Neural cell (in vitro differentiated cells): ENCODE data around the gene EXOC6B. TPM values are rescaled to one million over a fixed set of nuclear protein-coding genes. Genes with fewer than 3 reads are reported as not detected.

Experiments
- H2AFZ ChIP-seq: fragments of 200-600, 300-800 bp; sonication (generic), shearing (Covaris generic); 2 replicates; pipeline ENCODE4 v1.6.0; 2014; ENCODE audit warnings: low read depth, mild to moderate bottlenecking, antibody characterized with exemption, low read length, moderate library complexity
- H3F3A ChIP-seq: fragments of 200-600 bp; shearing (Covaris generic); 2 replicates; pipeline ENCODE4 v1.6.1; 2016; ENCODE audit warnings: mild to moderate bottlenecking, moderate library complexity, mixed read lengths, antibody characterized with exemption, low read length; ENCODE audit not compliant: insufficient read depth, poor library complexity, severe bottlenecking
- H3K27ac ChIP-seq: fragments of 200-600, 300-800 bp; sonication (generic), shearing (Covaris generic); 2 replicates; pipeline ENCODE4 v1.5.1; 2014; ENCODE audit warnings: mild to moderate bottlenecking, low read length, moderate library complexity
- H3K27me3 ChIP-seq: fragments of 300-800, 200-600 bp; sonication (generic), shearing (Covaris generic); 2 replicates; pipeline ENCODE4 v1.6.0; 2014; ENCODE audit warnings: mild to moderate bottlenecking, low read depth, low read length, moderate library complexity; ENCODE audit not compliant: insufficient read depth
- H3K36me3 ChIP-seq: fragments of 300-800, 200-600 bp; sonication (generic), shearing (Covaris generic); 2 replicates; pipeline ENCODE4 v1.5.1; 2014; ENCODE audit warnings: mild to moderate bottlenecking, antibody characterized with exemption, low read length, moderate library complexity; ENCODE audit not compliant: insufficient read depth
- H3K4me2 ChIP-seq: fragments of 300-800, 200-600 bp; sonication (generic), shearing (Covaris generic); 2 replicates; pipeline ENCODE4 v1.6.0; 2014; ENCODE audit warnings: mild to moderate bottlenecking, low read length
- H3K4me3 ChIP-seq: fragments of 300-800, 200-600 bp; sonication (generic), shearing (Covaris generic); 2 replicates; pipeline ENCODE4 v1.5.1; 2014; ENCODE audit warnings: mild to moderate bottlenecking, low read length, moderate library complexity
- H3K79me2 ChIP-seq: fragments of 200-600 bp; shearing (Covaris generic); replicated peaks from 2 replicates; pipeline ENCODE4 v1.6.0; 2014; ENCODE audit warnings: mild to moderate bottlenecking, low read length, moderate library complexity; ENCODE audit not compliant: insufficient read depth
- H3K9ac ChIP-seq: fragments of 300-800, 200-600 bp; sonication (generic), shearing (Covaris generic); 2 replicates; pipeline ENCODE4 v1.6.1; 2016; ENCODE audit warnings: mild to moderate bottlenecking, low read length, mixed read lengths
- H3K9me2 ChIP-seq: fragments of 200-600 bp; shearing (Covaris generic); 2 replicates; pipeline ENCODE4 v1.6.1; 2016; ENCODE audit warnings: mild to moderate bottlenecking, low read length, mixed read lengths; ENCODE audit not compliant: insufficient read depth
- H3K9me3 ChIP-seq: fragments of 200-600, 300-800 bp; sonication (generic), shearing (Covaris generic); 2 replicates; pipeline ENCODE4 v1.6.1; 2016; ENCODE audit warnings: mild to moderate bottlenecking, mixed run types, low read length, moderate library complexity, mixed read lengths
- H4K20me1 ChIP-seq: fragments of 200-600 bp; shearing (Covaris generic); 2 replicates; pipeline ENCODE4 v1.6.1; 2016; ENCODE audit warnings: mild to moderate bottlenecking, mixed run types; ENCODE audit not compliant: insufficient read depth
- EP300 ChIP-seq: fragments of 450-650 bp; conservative IDR thresholded peaks from 2 replicates; pipeline ENCODE4 v1.6.1; 2014; ENCODE audit warnings: antibody characterized with exemption, mild to moderate bottlenecking, moderate library complexity; ENCODE audit not compliant: poor library complexity, severe bottlenecking
- EZH2 ChIP-seq: fragments of 200-600, 300-800 bp; shearing (Covaris generic), sonication (generic); IDR thresholded peaks from 2 replicates; pipeline ENCODE4 v1.6.1; 2014; ENCODE audit warnings: antibody characterized with exemption, low read length, borderline replicate concordance, mild to moderate bottlenecking; ENCODE audit not compliant: insufficient read depth, poor library complexity, severe bottlenecking
- MXI1 ChIP-seq: fragments of 450-650 bp; conservative IDR thresholded peaks from 2 replicates; pipeline ENCODE4 v1.6.1; 2014; ENCODE audit warnings: antibody characterized with exemption, mild to moderate bottlenecking; ENCODE audit not compliant: poor library complexity, severe bottlenecking
- POLR2AphosphoS5 ChIP-seq: IDR thresholded peaks from 2 replicates; pipeline ENCODE4 v1.6.1; 2012
- RAD21 ChIP-seq: fragments of 450-650 bp; conservative IDR thresholded peaks from 2 replicates; pipeline ENCODE4 v1.6.1; 2014; ENCODE audit warnings: antibody characterized with exemption, mild to moderate bottlenecking, moderate library complexity
- SMC3 ChIP-seq: fragments of 450-650 bp; conservative IDR thresholded peaks from 2 replicates; pipeline ENCODE4 v1.6.1; 2014; ENCODE audit warnings: antibody characterized with exemption, mild to moderate bottlenecking, moderate library complexity; ENCODE audit not compliant: poor library complexity
- TAF1 ChIP-seq: IDR thresholded peaks from 2 replicates; pipeline ENCODE4 v1.6.1; 2012; ENCODE audit warnings: low read depth
- polyA plus RNA-seq: library from polyadenylated mRNA; depleted of rRNA; stranded (reverse); fragments of >200 nt; gene quantifications from 2 replicates; pipeline ENCODE4 v1.2.3, GENCODE V29; 2014
- TF ChIP-seq, protein P1 (sequence below): IDR thresholded peaks from 2 replicates; pipeline ENCODE4 v1.6.1; 2012; ENCODE audit warnings: borderline replicate concordance
- TF ChIP-seq, protein P2 (sequence below): fragments of 450-650 bp; IDR thresholded peaks from 2 replicates; pipeline ENCODE4 v1.5.1; 2014; ENCODE audit warnings: antibody characterized with exemption, mild to moderate bottlenecking, moderate library complexity; ENCODE audit not compliant: poor library complexity, severe bottlenecking

EXOC6B gene
- polyA plus RNA-seq, 1 donor from 2014 or later: 23.4 TPM

DNA sequence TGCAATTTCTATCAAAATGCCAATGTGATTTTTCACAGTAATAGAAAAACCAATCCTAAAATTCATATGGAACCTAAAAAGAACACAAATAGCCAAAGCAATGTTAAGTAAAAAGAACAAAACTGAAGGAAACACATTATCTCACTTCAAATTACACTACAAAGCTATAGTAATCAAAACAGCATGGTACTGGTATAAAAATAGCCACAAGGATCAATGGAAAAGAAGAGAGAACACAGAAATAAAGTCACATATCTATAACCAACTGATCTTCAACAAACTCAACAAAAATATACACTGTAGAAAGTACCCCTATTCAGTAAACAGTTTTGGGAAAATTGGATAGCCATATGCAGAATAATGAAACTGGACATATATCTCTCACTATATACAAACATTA, 426.0 kb downstream of the EXOC6B start:
- no peaks in the 10 kb centered on the region for H4K20me1 ChIP-seq
- H3K9me3 ChIP-seq: no peaks in the 10 kb centered on the region
- no peaks in the 10 kb centered on the region for H3F3A ChIP-seq
- no peak overlapping the region for H3K27ac ChIP-seq
- no peak overlapping the region for H3K4me3 ChIP-seq
- H3K9me2 ChIP-seq: no peaks in the 10 kb centered on the region
- H3K9ac ChIP-seq: no peak overlapping the region
- H3K4me2 ChIP-seq: no peak overlapping the region
- TF ChIP-seq POLR2AphosphoS5 (no peak), RAD21 (no peak), SMC3 (no peak), EZH2 (no peak), MXI1 (no peak), EP300 (no peak), TAF1 (no peak)
- TF ChIP-seq, protein P1, sequence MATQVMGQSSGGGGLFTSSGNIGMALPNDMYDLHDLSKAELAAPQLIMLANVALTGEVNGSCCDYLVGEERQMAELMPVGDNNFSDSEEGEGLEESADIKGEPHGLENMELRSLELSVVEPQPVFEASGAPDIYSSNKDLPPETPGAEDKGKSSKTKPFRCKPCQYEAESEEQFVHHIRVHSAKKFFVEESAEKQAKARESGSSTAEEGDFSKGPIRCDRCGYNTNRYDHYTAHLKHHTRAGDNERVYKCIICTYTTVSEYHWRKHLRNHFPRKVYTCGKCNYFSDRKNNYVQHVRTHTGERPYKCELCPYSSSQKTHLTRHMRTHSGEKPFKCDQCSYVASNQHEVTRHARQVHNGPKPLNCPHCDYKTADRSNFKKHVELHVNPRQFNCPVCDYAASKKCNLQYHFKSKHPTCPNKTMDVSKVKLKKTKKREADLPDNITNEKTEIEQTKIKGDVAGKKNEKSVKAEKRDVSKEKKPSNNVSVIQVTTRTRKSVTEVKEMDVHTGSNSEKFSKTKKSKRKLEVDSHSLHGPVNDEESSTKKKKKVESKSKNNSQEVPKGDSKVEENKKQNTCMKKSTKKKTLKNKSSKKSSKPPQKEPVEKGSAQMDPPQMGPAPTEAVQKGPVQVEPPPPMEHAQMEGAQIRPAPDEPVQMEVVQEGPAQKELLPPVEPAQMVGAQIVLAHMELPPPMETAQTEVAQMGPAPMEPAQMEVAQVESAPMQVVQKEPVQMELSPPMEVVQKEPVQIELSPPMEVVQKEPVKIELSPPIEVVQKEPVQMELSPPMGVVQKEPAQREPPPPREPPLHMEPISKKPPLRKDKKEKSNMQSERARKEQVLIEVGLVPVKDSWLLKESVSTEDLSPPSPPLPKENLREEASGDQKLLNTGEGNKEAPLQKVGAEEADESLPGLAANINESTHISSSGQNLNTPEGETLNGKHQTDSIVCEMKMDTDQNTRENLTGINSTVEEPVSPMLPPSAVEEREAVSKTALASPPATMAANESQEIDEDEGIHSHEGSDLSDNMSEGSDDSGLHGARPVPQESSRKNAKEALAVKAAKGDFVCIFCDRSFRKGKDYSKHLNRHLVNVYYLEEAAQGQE: no peak
- TF ChIP-seq, protein P2, sequence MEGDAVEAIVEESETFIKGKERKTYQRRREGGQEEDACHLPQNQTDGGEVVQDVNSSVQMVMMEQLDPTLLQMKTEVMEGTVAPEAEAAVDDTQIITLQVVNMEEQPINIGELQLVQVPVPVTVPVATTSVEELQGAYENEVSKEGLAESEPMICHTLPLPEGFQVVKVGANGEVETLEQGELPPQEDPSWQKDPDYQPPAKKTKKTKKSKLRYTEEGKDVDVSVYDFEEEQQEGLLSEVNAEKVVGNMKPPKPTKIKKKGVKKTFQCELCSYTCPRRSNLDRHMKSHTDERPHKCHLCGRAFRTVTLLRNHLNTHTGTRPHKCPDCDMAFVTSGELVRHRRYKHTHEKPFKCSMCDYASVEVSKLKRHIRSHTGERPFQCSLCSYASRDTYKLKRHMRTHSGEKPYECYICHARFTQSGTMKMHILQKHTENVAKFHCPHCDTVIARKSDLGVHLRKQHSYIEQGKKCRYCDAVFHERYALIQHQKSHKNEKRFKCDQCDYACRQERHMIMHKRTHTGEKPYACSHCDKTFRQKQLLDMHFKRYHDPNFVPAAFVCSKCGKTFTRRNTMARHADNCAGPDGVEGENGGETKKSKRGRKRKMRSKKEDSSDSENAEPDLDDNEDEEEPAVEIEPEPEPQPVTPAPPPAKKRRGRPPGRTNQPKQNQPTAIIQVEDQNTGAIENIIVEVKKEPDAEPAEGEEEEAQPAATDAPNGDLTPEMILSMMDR: no peak
- H2AFZ ChIP-seq: no peak overlapping the region
- no peaks in the 10 kb centered on the region for H3K36me3 ChIP-seq
- no peaks in the 10 kb centered on the region for H3K27me3 ChIP-seq
- H3K79me2 ChIP-seq: no peaks in the 10 kb centered on the region

DNA sequence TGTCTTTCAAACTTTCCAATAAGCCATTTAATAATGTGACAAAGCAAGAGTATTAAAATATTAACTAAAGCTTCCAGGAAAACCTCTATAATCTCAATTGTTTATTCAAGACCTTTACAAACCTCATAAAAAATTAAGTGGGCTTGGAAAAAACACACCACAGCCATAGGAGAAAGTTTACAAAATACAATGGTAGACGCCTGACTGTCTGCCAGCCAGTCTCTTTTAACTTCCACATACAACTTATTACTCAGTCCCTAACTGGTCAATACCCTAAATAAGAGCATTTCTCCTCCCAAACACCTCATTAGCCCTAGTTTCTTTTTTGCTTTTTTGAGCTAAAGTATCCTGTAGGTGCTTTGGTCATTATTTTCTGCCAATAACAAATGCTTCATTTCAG, 430.7 kb downstream of the EXOC6B start:
- H2AFZ ChIP-seq: no peak overlapping the region
- H3K27me3 ChIP-seq: no peaks in the 10 kb centered on the region
- TF ChIP-seq, protein P2: no peak
- TF ChIP-seq POLR2AphosphoS5: no peak
- no peak for TF ChIP-seq EP300
- no peak for TF ChIP-seq EZH2
- TF ChIP-seq MXI1: no peak
- no peak for TF ChIP-seq RAD21
- TF ChIP-seq SMC3: no peak
- TF ChIP-seq, protein P1: no peak
- TF ChIP-seq TAF1: no peak
- no peaks in the 10 kb centered on the region for H3F3A ChIP-seq
- no peaks in the 10 kb centered on the region for H3K36me3 ChIP-seq
- no peaks in the 10 kb centered on the region for H3K9me3 ChIP-seq
- no peak overlapping the region for H3K4me3 ChIP-seq
- no peak overlapping the region for H3K9ac ChIP-seq
- H3K9me2 ChIP-seq: no peaks in the 10 kb centered on the region
- no peak overlapping the region for H3K4me2 ChIP-seq
- no peak overlapping the region for H3K27ac ChIP-seq
- H4K20me1 ChIP-seq: no peaks in the 10 kb centered on the region
- no peaks in the 10 kb centered on the region for H3K79me2 ChIP-seq
